Common myeloid progenitor, CD34-positive (primary cell): ENCODE measurements around the gene DRD4.

Experiments used
- CTCF ChIA-PET: fragments of 350-600 bp; sonication (Branson Sonifier 250); formaldehyde crosslinking; loops from one replicate; lab custom pipeline; 2021; ENCODE audit warnings: antibody characterized with exemption; lab: Charles Lee
- POLR2A ChIA-PET: fragments of 350-600 bp; sonication (Branson Sonifier 250); formaldehyde crosslinking; loops from one replicate; lab custom pipeline; 2021; ENCODE audit warnings: antibody characterized with exemption; lab: Charles Lee
- DNase-seq, 3 donors: peaks; one replicate each; pipeline versions ENCODE4 v3.0.0 to v3.0.0-alpha.2; 2013
- H3K27ac ChIP-seq, 2 experiments: 1 replicate in 1 of 2; 2 replicates in 1 of 2; pipeline ENCODE4 v1.7.0; 2013; ENCODE audit warnings: inconsistent platforms in 2 of 2, low read length in 2 of 2, mild to moderate bottlenecking in 2 of 2, low read depth in 1 of 2, moderate library complexity in 1 of 2; ENCODE audit not compliant: severe bottlenecking in 2 of 2, insufficient read depth in 1 of 2, poor library complexity in 1 of 2
- H3K27me3 ChIP-seq, 5 experiments: replicated peaks in 2 of 5; 1 replicate in 3 of 5; 2 replicates in 2 of 5; pipeline versions ENCODE4 v1.6.1 to v1.7.0; 2013; ENCODE audit warnings: low read length in 4 of 5, mild to moderate bottlenecking in 2 of 5, moderate library complexity in 2 of 5, inconsistent platforms in 1 of 5; ENCODE audit not compliant: insufficient read depth in 5 of 5, control insufficient read depth in 4 of 5
- H3K36me3 ChIP-seq, 4 experiments: 1 replicate in 2 of 4; 2 replicates in 2 of 4; pipeline versions ENCODE4 v1.6.1 to v1.7.0; 2013; ENCODE audit warnings: low read length in 3 of 4, control low read depth in 1 of 4, mild to moderate bottlenecking in 1 of 4; ENCODE audit not compliant: control insufficient read depth in 4 of 4, insufficient read depth in 4 of 4
- H3K4me1 ChIP-seq, 4 experiments: 1 replicate in 3 of 4; 2 replicates in 1 of 4; pipeline versions ENCODE4 v1.6.1 to v1.7.1; 2013; ENCODE audit warnings: low read length in 3 of 4, mild to moderate bottlenecking in 3 of 4, control low read depth in 1 of 4, inconsistent platforms in 1 of 4, moderate library complexity in 1 of 4; ENCODE audit not compliant: control insufficient read depth in 4 of 4, insufficient read depth in 4 of 4; ENCODE audit errors: control extremely low read depth in 1 of 4
- H3K4me3 ChIP-seq, 7 experiments: 1 replicate in 4 of 7; 2 replicates in 3 of 7; pipeline versions ENCODE4 v1.5.1 to v1.7.0; 2013; ENCODE audit warnings: mild to moderate bottlenecking in 7 of 7, low read length in 6 of 7, moderate library complexity in 6 of 7, inconsistent platforms in 2 of 7, low read depth in 2 of 7, control low read depth in 1 of 7; ENCODE audit not compliant: insufficient read depth in 4 of 7, control insufficient read depth in 1 of 7; ENCODE audit errors: extremely low read depth in 1 of 7
- H3K9me3 ChIP-seq, 5 experiments: 1 replicate in 4 of 5; 2 replicates in 1 of 5; pipeline versions ENCODE4 v1.6.1 to v1.7.1; 2013; ENCODE audit warnings: low read length in 4 of 5, mild to moderate bottlenecking in 2 of 5, inconsistent platforms in 1 of 5, low read depth in 1 of 5, moderate library complexity in 1 of 5; ENCODE audit not compliant: control insufficient read depth in 4 of 5, insufficient read depth in 2 of 5; ENCODE audit errors: control extremely low read depth in 1 of 5
- WGBS: methylation state at CpG from one replicate; pipeline ENCODE4 v1.1.5; 2013; ENCODE audit not compliant: insufficient coverage; 5-methylcytosine and 5-hydroxymethylcytosine counted together

DRD4 gene

GRCh38 chr11:660281-660680 is 23.2 kb downstream of the DRD4 start:
- Histone ChIP-seq H3K27ac (no peak overlapping the region), H3K4me1 (no peaks in the 10 kb centered on the region), H3K4me3 (no peak overlapping the region), H3K36me3 (peaks cover 3 to 72% (median 39%) of the 10 kb centered on the region in 4 experiments), H3K27me3 (no peaks in the 10 kb centered on the region), H3K9me3 (no peaks in the 10 kb centered on the region)
- 96% methylated on average over 19 of the region's 19 CpGs for WGBS
- ChIA-PET CTCF (interaction anchor here (1.1 to 3.3 kb wide), 7 partner anchors 18 to 105 kb away, joined by 3 to 22 read pairs (median 4); partner anchors contain the start of gene DEAF1), POLR2A (no interaction called here)
- no peak for DNase-seq

- no peak overlapping the region for H3K27ac ChIP-seq
- no peak for DNase-seq
- H3K27me3 ChIP-seq, result no peaks in the 10 kb centered on the region
- ChIA-PET POLR2A (no interaction called here), CTCF (interaction anchor here (1.1 to 3.3 kb wide), 9 partner anchors 11 to 105 kb away, joined by 3 to 22 read pairs (median 4); partner anchors contain the start of gene DEAF1)
- 96% methylated on average over 18 of the region's 19 CpGs for WGBS
- no peak overlapping the region for H3K4me3 ChIP-seq
- H3K9me3 ChIP-seq, result no peaks in the 10 kb centered on the region
- H3K36me3 ChIP-seq, result peaks cover 3 to 75% (median 40%) of the 10 kb centered on the region in 4 experiments
- H3K4me1 ChIP-seq, result peaks cover 0 to 4% (median 0%) of the 10 kb centered on the region in 4 experiments
These were observed 23.8 kb downstream of the DRD4 start for GRCh38 chr11:660681-661444.

GRCh38 chr11:662689-663274 is 25.7 kb downstream of the DRD4 start:
- Histone ChIP-seq H3K9me3 (no peaks in the 10 kb centered on the region), H3K27me3 (no peaks in the 10 kb centered on the region), H3K4me3 (no peak overlapping the region), H3K36me3 (peaks cover 7 to 69% (median 39%) of the 10 kb centered on the region in 4 experiments), H3K27ac (no peak overlapping the region), H3K4me1 (peaks cover 0 to 8% (median 0%) of the 10 kb centered on the region in 4 experiments)
- WGBS, result 81% methylated on average over 12 of the region's 15 CpGs
- POLR2A ChIA-PET, result no interaction called here
- CTCF ChIA-PET, result interaction anchor here (0.5 to 3.3 kb wide), 14 partner anchors 9 to 113 kb away, joined by 3 to 22 read pairs (median 3); no protein-coding TSS in a partner anchor
- DNase-seq, result peak; percentile 43 to 55 (median 50)

GRCh38 chr11:665062-665703 is 28.1 kb downstream of the DRD4 start:
- H3K36me3 ChIP-seq, result peaks cover 9 to 56% (median 27%) of the 10 kb centered on the region in 4 experiments
- ChIA-PET POLR2A (no interaction called here), CTCF (interaction anchor here (0.6 to 2.1 kb wide), 5 partner anchors 9 to 350 kb away, joined by 3 to 13 read pairs (median 4); no protein-coding TSS in a partner anchor)
- peaks cover 0 to 8% (median 0%) of the 10 kb centered on the region in 4 experiments for H3K4me1 ChIP-seq
- DNase-seq, result no peak
- no peaks in the 10 kb centered on the region for H3K9me3 ChIP-seq
- peak overlapping the region in 1 of 2 experiments; percentile 60 for H3K27ac ChIP-seq
- H3K4me3 ChIP-seq, result no peak overlapping the region
- no peaks in the 10 kb centered on the region for H3K27me3 ChIP-seq
- WGBS, result 94% methylated on average over 11 of the region's 15 CpGs

- no peaks in the 10 kb centered on the region for H3K27me3 ChIP-seq
- H3K9me3 ChIP-seq, result no peaks in the 10 kb centered on the region
- 49% methylated on average over 8 of the region's 11 CpGs for WGBS
- POLR2A ChIA-PET, result no interaction called here
- CTCF ChIA-PET, result interaction anchor here (0.6 to 2.6 kb wide), 7 partner anchors 8 to 351 kb away, joined by 3 to 8 read pairs (median 4); partner anchors contain the start of genes DEAF1 and TMEM80
- peak; percentile 18 to 53 (median 44) for DNase-seq
- H3K36me3 ChIP-seq, result peaks cover 9 to 50% (median 24%) of the 10 kb centered on the region in 4 experiments
- peak overlapping the region in 1 of 2 experiments; percentile 60 for H3K27ac ChIP-seq
- H3K4me3 ChIP-seq, result no peak overlapping the region
- peaks cover 0 to 8% (median 0%) of the 10 kb centered on the region in 4 experiments for H3K4me1 ChIP-seq
These were observed 28.7 kb downstream of the DRD4 start for GRCh38 chr11:665704-666281.

GRCh38 chr11:673866-674265 is 36.8 kb downstream of the DRD4 start:
- no peaks in the 10 kb centered on the region for H3K9me3 ChIP-seq
- no peak overlapping the region for H3K27ac ChIP-seq
- peaks cover 13 to 45% (median 27%) of the 10 kb centered on the region in 4 experiments for H3K36me3 ChIP-seq
- H3K4me1 ChIP-seq, result no peaks in the 10 kb centered on the region
- H3K27me3 ChIP-seq, result no peaks in the 10 kb centered on the region
- WGBS, result 97% methylated on average over 8 of the region's 8 CpGs
- H3K4me3 ChIP-seq, result no peak overlapping the region
- POLR2A ChIA-PET, result interaction anchor here (1.0 kb wide), 1 partner anchor 8 kb away, joined by 3 read pairs; no protein-coding TSS in a partner anchor
- no peak for DNase-seq
- CTCF ChIA-PET, result interaction anchor here (0.8 to 1.6 kb wide), 4 partner anchors 8 to 53 kb away, joined by 3 to 5 read pairs (median 3); no protein-coding TSS in a partner anchor
